Type B pancreatic cell (in vitro differentiated cells): ENCODE measurements around the gene ROR1. TPM values are rescaled to one million over a fixed set of nuclear protein-coding genes. Genes with fewer than 3 reads are reported as not detected.

ENCODE experiments used
- DNase-seq: peaks from one replicate; pipeline ENCODE4 v3.0.0; 2021; ENCODE audit warnings: mixed read lengths; ENCODE audit not compliant: unreplicated experiment; ENCODE audit errors: extremely low spot score
- H3K27ac Mint-ChIP-seq: 2 replicates; pipeline ENCODE4 v1.8.0; 2021; ENCODE audit warnings: mild to moderate bottlenecking, mixed read lengths
- H3K27me3 Mint-ChIP-seq: 2 replicates; pipeline ENCODE4 v1.8.0; 2021; ENCODE audit warnings: mixed read lengths
- H3K36me3 Mint-ChIP-seq: 2 replicates; pipeline ENCODE4 v1.8.0; 2021; ENCODE audit warnings: mixed read lengths
- H3K4me1 Mint-ChIP-seq: one replicate; pipeline ENCODE4 v1.8.0; 2021; ENCODE audit warnings: mixed read lengths; ENCODE audit not compliant: unreplicated experiment
- H3K4me3 Mint-ChIP-seq: 2 replicates; pipeline ENCODE4 v1.8.0; 2021; ENCODE audit warnings: mild to moderate bottlenecking, mixed read lengths
- H3K9me3 Mint-ChIP-seq: 2 replicates; pipeline ENCODE4 v1.8.0; 2021; ENCODE audit warnings: mixed read lengths
- CTCF ChIP-seq: fragments of 200-600 bp; sonication (generic); conservative IDR thresholded peaks from 2 replicates; pipeline ENCODE4 v1.5.0; 2021; ENCODE audit warnings: antibody characterized with exemption, mild to moderate bottlenecking
- total RNA-seq: library from RNA; stranded (reverse); gene quantifications from 2 replicates; pipeline ENCODE4 v1.2.1, GENCODE V29; 2021; ENCODE audit warnings: low replicate concordance

ROR1 gene
- total RNA-seq, 1 donor from 2014 or later = 32.0 TPM

- Mint-ChIP-seq H3K4me1 (peaks cover 31% of the 10 kb centered on the region), H3K9me3 (no peaks in the 10 kb centered on the region)
Observed at GRCh38 chr1:63934697-63935096, 160.9 kb downstream of the ROR1 start.

GRCh38 chr1:63935143-63935542 lies 161.3 kb downstream of the ROR1 start:
- Mint-ChIP-seq H3K4me3 (no peak overlapping the region), H3K27ac (no peak overlapping the region), H3K4me1 (peaks cover 29% of the 10 kb centered on the region)

More at GRCh38 chr1:63934697-63935096, 160.9 kb downstream of the ROR1 start:
- Mint-ChIP-seq H3K4me3 (no peak overlapping the region), H3K27me3 (no peaks in the 10 kb centered on the region), H3K27ac (no peak overlapping the region), H3K36me3 (peaks cover 3% of the 10 kb centered on the region)
- no peak for DNase-seq
- no peak for TF ChIP-seq CTCF

GRCh38 chr1:63935553-63935952 lies 161.7 kb downstream of the ROR1 start:
- peaks cover 25% of the 10 kb centered on the region for H3K4me1 Mint-ChIP-seq
- H3K27ac Mint-ChIP-seq = no peak overlapping the region
- H3K36me3 Mint-ChIP-seq = peaks cover 3% of the 10 kb centered on the region
- H3K4me3 Mint-ChIP-seq = no peak overlapping the region
- DNase-seq = no peak
- H3K27me3 Mint-ChIP-seq = no peaks in the 10 kb centered on the region
- no peak for TF ChIP-seq CTCF
- H3K9me3 Mint-ChIP-seq = no peaks in the 10 kb centered on the region

More at GRCh38 chr1:63935143-63935542, 161.3 kb downstream of the ROR1 start:
- H3K9me3 Mint-ChIP-seq = no peaks in the 10 kb centered on the region
- H3K36me3 Mint-ChIP-seq = peaks cover 3% of the 10 kb centered on the region
- no peak for TF ChIP-seq CTCF
- DNase-seq = no peak
- no peaks in the 10 kb centered on the region for H3K27me3 Mint-ChIP-seq

GRCh38 chr1:63936276-63936675 lies 162.5 kb downstream of the ROR1 start:
- H3K27me3 Mint-ChIP-seq = no peaks in the 10 kb centered on the region

GRCh38 chr1:63936801-63937200 lies 163.0 kb downstream of the ROR1 start:
- Mint-ChIP-seq H3K9me3 (no peaks in the 10 kb centered on the region), H3K27me3 (no peaks in the 10 kb centered on the region), H3K4me3 (no peak overlapping the region), H3K36me3 (peaks cover 3% of the 10 kb centered on the region), H3K4me1 (peaks cover 23% of the 10 kb centered on the region), H3K27ac (no peak overlapping the region)
- no peak for DNase-seq
- TF ChIP-seq CTCF = no peak

More at GRCh38 chr1:63936276-63936675, 162.5 kb downstream of the ROR1 start:
- DNase-seq = no peak
- Mint-ChIP-seq H3K4me3 (no peak overlapping the region), H3K36me3 (peaks cover 3% of the 10 kb centered on the region), H3K4me1 (peaks cover 23% of the 10 kb centered on the region), H3K9me3 (no peaks in the 10 kb centered on the region), H3K27ac (no peak overlapping the region)
- no peak for TF ChIP-seq CTCF
